Measurements from ENCODE around the gene WWC2.

Gene WWC2

DNA sequence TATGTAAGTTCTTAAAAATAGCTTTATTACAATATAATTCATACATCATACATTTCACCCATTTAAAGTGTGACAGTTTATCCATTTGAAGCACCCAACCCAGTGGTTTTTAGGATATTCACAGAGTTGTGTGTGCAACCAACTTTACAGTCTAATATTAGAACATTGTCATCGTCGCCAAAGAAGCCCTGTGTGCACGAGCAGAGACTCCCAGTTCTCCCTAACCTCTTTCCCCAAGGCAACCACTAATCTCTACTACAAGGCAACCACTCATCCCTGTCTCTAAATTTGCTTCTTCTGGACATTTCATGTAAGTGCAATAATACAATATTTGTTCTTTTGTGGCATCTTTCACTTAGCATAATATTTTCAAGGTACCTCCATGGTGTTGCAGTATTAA, 173.3 kb downstream of the WWC2 start:
- Histone ChIP-seq H3F3A (ENCODE audit: control insufficient read depth, insufficient read depth) (no peaks in the 10 kb centered on the region), H3K27me3 (ENCODE audit: control insufficient read depth, low read length) (no peaks in the 10 kb centered on the region), H3K79me2 (ENCODE audit: control insufficient read depth, low read length) (no peaks in the 10 kb centered on the region), H3K36me3 (ENCODE audit: control insufficient read depth, low read length) (no peaks in the 10 kb centered on the region), H3K27ac (ENCODE audit: low read depth, low read length) (no peak overlapping the region), H3K9me2 (replicated peaks; ENCODE audit: control insufficient read depth, low read length) (no peaks in the 10 kb centered on the region), H4K20me1 (ENCODE audit: control insufficient read depth, insufficient read depth, low read depth, low read length) (no peaks in the 10 kb centered on the region), H3K4me2 (ENCODE audit: low read length) (no peak overlapping the region), H3K4me1 (ENCODE audit: control insufficient read depth, low read length) (no peaks in the 10 kb centered on the region), H3K9me3 (ENCODE audit: control insufficient read depth, insufficient read depth, low read length) (no peaks in the 10 kb centered on the region), H3K4me3 (ENCODE audit: low read length) (no peak overlapping the region)
- TF ChIP-seq CTCF (IDR thresholded peaks at IDR 0.05; ENCODE audit: low read depth, low read length, poor library complexity, severe bottlenecking) (no peak), EZH2phosphoT487 (IDR thresholded peaks at IDR 0.05; ENCODE audit: borderline replicate concordance, low read length) (no peak)

GRCh38 chr4:183276106-183276505, 177.0 kb downstream of the WWC2 start:
- TF ChIP-seq EZH2phosphoT487 (IDR thresholded peaks at IDR 0.05; ENCODE audit: borderline replicate concordance, low read length), result no peak
- TF ChIP-seq CTCF (IDR thresholded peaks at IDR 0.05; ENCODE audit: low read depth, low read length, poor library complexity, severe bottlenecking), result no peak

GRCh38 chr4:183284258-183284785, 185.3 kb downstream of the WWC2 start:
- Histone ChIP-seq H3K27ac (ENCODE audit: low read depth, low read length) (no peak overlapping the region), H3K4me2 (ENCODE audit: low read length) (no peak overlapping the region), H3K79me2 (ENCODE audit: control insufficient read depth, low read length) (no peaks in the 10 kb centered on the region), H3K9me2 (replicated peaks; ENCODE audit: control insufficient read depth, low read length) (no peaks in the 10 kb centered on the region), H3K27me3 (ENCODE audit: control insufficient read depth, low read length) (0 out of 2 replicates have a peak, but pooled peaks cover 2% of the 10 kb centered on the region), H3K9me3 (ENCODE audit: control insufficient read depth, insufficient read depth, low read length) (no peaks in the 10 kb centered on the region), H4K20me1 (ENCODE audit: control insufficient read depth, insufficient read depth, low read depth, low read length) (no peaks in the 10 kb centered on the region), H3K36me3 (ENCODE audit: control insufficient read depth, low read length) (no peaks in the 10 kb centered on the region), H3K4me3 (ENCODE audit: low read length) (no peak overlapping the region), H3F3A (ENCODE audit: control insufficient read depth, insufficient read depth) (no peaks in the 10 kb centered on the region), H3K4me1 (ENCODE audit: control insufficient read depth, low read length) (no peaks in the 10 kb centered on the region)
- TF ChIP-seq EZH2phosphoT487 (IDR thresholded peaks at IDR 0.05; ENCODE audit: borderline replicate concordance, low read length) (no peak), CTCF (IDR thresholded peaks at IDR 0.05; ENCODE audit: low read depth, low read length, poor library complexity, severe bottlenecking) (no peak)

More at GRCh38 chr4:183276106-183276505, 177.0 kb downstream of the WWC2 start:
- no peaks in the 10 kb centered on the region for H3K79me2 ChIP-seq (ENCODE audit: control insufficient read depth, low read length)
- no peaks in the 10 kb centered on the region for H3K9me3 ChIP-seq (ENCODE audit: control insufficient read depth, insufficient read depth, low read length)
- no peaks in the 10 kb centered on the region for H3K4me1 ChIP-seq (ENCODE audit: control insufficient read depth, low read length)
- no peaks in the 10 kb centered on the region for H3F3A ChIP-seq (ENCODE audit: control insufficient read depth, insufficient read depth)
- H4K20me1 ChIP-seq (ENCODE audit: control insufficient read depth, insufficient read depth, low read depth, low read length), result no peaks in the 10 kb centered on the region
- H3K27me3 ChIP-seq (ENCODE audit: control insufficient read depth, low read length), result no peaks in the 10 kb centered on the region
- H3K36me3 ChIP-seq (ENCODE audit: control insufficient read depth, low read length), result no peaks in the 10 kb centered on the region
- H3K4me2 ChIP-seq (ENCODE audit: low read length), result no peak overlapping the region
- no peak overlapping the region for H3K27ac ChIP-seq (ENCODE audit: low read depth, low read length)
- H3K9me2 ChIP-seq (replicated peaks; ENCODE audit: control insufficient read depth, low read length), result no peaks in the 10 kb centered on the region
- no peak overlapping the region for H3K4me3 ChIP-seq (ENCODE audit: low read length)

All from DOHH2 (cell line).